Bronchus fibroblast of lung (primary cell): ENCODE results near the gene UQCRQ. TPM values are rescaled to one million over a fixed set of nuclear protein-coding genes. Genes with fewer than 3 reads are reported as not detected.

Experiments
- total RNA-seq: library from RNA; depleted of rRNA; stranded (reverse); fragments of >200 nt; gene quantifications from 2 replicates; pipeline ENCODE4 v1.2.3, GENCODE V29; 2015

UQCRQ gene
- total RNA-seq: 186 and 237 TPM in 2 replicates

GRCh38 chr5:132866342-132867045, at the start of gene UQCRQ, which contains the start of gene GDF9:
UQCRQ (plus strand) TSS chr5:132866642; CDS start chr5:132866882, 240 bp downstream.
GDF9 (minus strand) TSS chr5:132866469; CDS start chr5:132864533, 1,936 bp downstream.

DNA sequence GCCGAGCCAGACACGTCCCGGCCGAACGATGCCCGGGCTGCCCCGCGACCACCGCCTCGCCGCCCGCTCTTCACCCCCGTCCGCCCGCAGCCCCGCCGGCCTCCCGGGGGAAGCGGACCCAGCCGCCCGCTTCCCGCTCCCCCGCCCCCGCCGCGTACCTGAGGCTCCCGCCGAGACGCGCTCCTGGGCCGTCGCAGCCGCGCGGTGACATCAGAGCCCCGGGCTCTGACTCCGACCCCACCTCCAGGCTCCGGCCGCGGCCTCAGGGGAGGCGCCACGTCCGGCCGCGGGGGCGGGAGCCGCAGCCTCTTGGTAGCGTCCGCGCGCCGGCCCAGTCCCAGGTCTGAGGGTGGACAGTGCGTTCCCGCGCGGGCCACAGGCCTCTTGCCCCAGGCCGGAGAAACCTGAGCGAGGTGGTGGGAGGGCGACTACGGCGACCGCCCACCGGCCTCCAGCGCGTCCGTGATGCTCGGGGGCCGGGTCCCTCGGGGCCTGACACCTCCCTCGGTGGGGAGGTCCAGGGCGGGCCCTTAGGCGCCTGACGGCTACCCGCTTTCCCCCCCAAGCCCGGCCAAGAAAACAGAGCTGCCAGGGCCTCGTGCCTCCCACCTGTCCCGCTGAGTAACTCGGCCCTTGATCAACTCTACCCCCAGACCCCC, 35.9 kb upstream of the UQCRQ start, which contains the start of gene SHROOM1:
Gene SHROOM1 (minus strand): TSS at position 212 of the 659 bp plus-strand sequence. CDS start 4,507 bp downstream, outside the sequence.

GRCh38 chr5:132873119-132873929, 6.9 kb downstream of the UQCRQ start, which contains the start of gene LEAP2:
LEAP2 (plus strand) TSS chr5:132873668; CDS start chr5:132873695, 27 bp downstream.

Other genes starting within 250 kb of the UQCRQ start
- gene IL13, start 208.5 kb upstream of the UQCRQ start, total RNA-seq: not detected in 2 replicates
- gene IL4, start 192.7 kb upstream of the UQCRQ start, total RNA-seq: not detected in 2 replicates
- 3.1 and 3.4 TPM in 2 replicates for gene KIF3A, start 129.1 kb upstream of the UQCRQ start, total RNA-seq
- not detected in 2 replicates for gene CCNI2, start 119.2 kb upstream of the UQCRQ start, total RNA-seq
- 41.9 and 45.1 TPM in 2 replicates for gene SEPTIN8, start 89.4 kb upstream of the UQCRQ start, total RNA-seq
- under 0.01 TPM in 1 of 2 replicates, not detected in the other for gene SOWAHA, start 53.3 kb upstream of the UQCRQ start, total RNA-seq
- gene SHROOM1, start 36.0 kb upstream of the UQCRQ start, total RNA-seq: 8.1 and 12.9 TPM in 2 replicates
- 0.15 and 0.17 TPM in 2 replicates for gene GDF9, start 173 bp upstream of the UQCRQ start, total RNA-seq
- gene LEAP2, start 7.0 kb downstream of the UQCRQ start, total RNA-seq: 0.34 and 0.45 TPM in 2 replicates
- 19.6 and 23.9 TPM in 2 replicates for gene AFF4, start 97.0 kb downstream of the UQCRQ start, total RNA-seq
- 7.9 and 8.9 TPM in 2 replicates for gene ZCCHC10, start 159.9 kb downstream of the UQCRQ start, total RNA-seq
- gene HSPA4, start 185.4 kb downstream of the UQCRQ start, total RNA-seq: 63.8 and 77.5 TPM in 2 replicates